HG03558 (cell line): ENCODE measurements around the gene POPDC2.
A peak's percentile ranks its signal among the peaks of the same experiment; 100 is the strongest.
"Not testable (repeated sequence)": the region's sequence is repeated elsewhere in the genome, so short reads cannot be mapped to it uniquely, and the experiment has no call there.

Experiments
- ATAC-seq: cut with Tn5 transposase; IDR thresholded peaks from one replicate; pipeline ENCODE4 v1.9.1; 2021; ENCODE audit warnings: moderate number of reproducible peaks; ENCODE audit not compliant: unreplicated experiment; ENCODE audit errors: extremely low read depth

POPDC2 gene, protein sequence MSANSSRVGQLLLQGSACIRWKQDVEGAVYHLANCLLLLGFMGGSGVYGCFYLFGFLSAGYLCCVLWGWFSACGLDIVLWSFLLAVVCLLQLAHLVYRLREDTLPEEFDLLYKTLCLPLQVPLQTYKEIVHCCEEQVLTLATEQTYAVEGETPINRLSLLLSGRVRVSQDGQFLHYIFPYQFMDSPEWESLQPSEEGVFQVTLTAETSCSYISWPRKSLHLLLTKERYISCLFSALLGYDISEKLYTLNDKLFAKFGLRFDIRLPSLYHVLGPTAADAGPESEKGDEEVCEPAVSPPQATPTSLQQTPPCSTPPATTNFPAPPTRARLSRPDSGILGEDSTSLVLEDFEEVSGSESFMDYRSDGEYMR

DNA sequence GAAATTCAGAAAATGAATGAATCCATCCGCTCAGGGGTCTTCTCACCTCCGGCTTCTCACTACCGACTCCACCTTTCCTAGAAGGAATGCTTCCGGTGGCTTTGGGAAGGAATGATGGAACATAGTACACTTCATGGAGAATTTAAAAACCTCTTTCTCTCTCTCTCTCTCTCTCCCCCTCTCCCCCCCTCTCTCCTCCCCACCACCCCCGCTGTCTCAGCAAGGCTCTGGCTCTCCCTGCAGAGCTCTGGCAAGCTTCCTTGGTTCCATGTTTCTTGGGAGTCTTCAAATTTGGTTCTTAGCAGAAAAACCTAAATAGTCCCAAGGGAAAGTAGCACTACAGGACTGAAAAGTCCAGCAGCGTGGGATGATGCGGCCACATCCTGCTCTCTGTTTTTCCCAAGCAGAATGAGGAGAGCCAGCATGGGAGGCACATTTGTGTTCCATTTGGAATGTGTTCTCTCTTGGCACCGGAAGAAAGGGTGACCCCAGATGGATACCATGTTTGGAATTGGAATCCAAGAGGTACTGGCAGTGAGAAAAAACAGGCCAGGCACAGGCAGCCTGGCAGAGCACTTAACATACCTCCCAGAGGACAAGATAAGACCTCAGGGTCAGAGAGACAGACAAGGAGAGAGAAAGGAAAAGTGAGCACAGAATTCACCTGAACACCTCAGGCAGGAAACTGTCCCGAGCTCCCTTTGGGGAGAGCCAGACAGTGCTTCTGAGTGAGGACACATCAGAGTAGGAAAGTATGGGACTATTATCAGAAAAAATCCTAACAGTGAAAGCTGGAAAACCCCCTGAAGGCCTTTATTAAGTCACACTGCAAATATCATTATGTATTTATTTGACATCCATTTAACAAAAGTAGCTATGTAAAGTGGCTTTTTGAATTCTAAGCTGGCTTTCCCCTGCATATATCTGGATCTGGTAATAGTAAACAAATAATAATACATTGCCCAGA lies at the start of gene POPDC2:
Gene POPDC2 (minus strand): TSS at position 116 of the 967 bp plus-strand sequence. CDS start 166 bp downstream, outside the sequence.
- no peak for ATAC-seq

DNA sequence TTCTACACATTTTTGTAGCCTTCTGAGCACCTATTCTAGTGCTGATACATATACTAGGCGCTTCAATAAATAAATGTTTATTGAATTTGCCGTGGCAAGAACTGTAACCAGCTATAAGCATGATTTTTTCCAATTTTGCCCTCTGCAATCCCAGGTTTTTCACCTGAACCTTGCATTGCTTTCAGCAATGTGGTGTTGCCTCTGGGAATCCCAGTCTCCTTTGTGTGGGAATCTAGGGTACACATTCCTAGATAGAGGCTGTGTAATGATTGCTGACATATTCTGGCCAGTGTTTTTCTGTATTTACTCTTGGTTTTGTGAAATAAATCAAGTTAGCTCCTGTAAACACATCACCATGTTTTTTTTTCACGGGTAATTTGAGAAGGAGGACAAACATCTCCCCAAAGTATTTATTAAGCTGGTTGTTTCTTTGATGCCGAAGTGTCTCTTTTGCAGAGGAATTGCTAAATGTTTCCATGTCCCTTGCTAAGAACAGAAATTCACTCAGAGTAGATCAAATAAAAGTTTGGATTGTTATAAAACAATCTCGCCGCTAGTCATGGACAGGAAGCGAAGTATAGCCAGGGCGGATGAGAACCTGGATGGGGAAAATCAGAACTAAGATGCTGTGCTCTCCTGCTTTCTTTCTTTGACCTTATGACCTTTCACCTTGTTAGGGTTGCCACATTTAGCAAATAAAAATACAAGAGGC lies 43.6 kb upstream of the POPDC2 start:
- ATAC-seq, result no peak

DNA sequence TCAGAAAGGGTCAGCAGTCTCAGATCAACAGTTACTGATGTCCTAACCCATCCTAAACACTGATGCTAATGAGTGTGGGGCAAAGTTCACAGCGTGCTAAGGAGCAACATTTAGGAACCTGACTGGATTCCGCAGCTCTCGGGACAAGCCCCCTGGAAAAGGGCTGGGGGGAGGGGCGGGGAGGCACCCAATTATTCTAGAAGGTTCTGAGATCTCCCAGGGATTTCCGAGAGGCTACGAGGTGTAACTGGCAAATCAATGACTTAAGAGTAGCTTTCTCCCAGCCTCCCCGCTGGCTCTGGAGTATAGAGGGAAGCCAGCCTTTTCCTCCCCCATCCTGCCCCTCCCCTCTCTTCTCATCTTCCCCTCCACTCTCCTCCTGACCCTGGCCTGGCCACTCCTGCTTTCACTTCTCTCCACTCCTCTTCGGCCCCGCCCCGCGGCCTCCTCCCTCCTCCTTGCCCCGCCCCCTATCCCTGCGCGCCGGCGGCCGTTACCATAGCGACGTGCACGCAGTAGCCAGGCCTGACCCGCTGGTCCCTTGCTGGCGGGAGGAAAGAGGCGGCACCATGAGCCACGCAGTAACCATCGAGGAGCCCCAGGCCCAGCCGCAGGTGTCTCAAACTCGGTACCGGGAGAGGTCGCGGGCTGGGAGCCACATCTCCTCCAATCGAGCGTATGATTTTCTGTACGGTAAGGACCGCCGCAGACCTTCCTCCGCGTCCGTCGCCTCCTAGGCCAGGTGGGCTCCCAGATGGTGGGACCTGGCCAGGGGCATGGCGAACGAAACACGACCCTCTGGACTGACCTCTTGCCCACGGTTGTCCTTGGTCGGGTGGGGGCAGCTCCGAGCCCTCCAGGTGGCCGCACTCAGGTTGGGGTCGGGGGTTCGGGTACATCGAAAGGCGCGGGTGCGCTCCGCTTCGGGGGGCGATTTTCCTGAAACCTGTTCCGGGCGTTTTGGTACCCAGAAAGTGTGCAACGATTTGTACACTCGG lies 42.4 kb upstream of the POPDC2 start, which contains the start of gene CFAP91:
Gene CFAP91 (plus strand): TSS at position 493 of the 998 bp plus-strand sequence. CDS start 77 bp downstream, at position 570.
- ATAC-seq, result peak; percentile 81

DNA sequence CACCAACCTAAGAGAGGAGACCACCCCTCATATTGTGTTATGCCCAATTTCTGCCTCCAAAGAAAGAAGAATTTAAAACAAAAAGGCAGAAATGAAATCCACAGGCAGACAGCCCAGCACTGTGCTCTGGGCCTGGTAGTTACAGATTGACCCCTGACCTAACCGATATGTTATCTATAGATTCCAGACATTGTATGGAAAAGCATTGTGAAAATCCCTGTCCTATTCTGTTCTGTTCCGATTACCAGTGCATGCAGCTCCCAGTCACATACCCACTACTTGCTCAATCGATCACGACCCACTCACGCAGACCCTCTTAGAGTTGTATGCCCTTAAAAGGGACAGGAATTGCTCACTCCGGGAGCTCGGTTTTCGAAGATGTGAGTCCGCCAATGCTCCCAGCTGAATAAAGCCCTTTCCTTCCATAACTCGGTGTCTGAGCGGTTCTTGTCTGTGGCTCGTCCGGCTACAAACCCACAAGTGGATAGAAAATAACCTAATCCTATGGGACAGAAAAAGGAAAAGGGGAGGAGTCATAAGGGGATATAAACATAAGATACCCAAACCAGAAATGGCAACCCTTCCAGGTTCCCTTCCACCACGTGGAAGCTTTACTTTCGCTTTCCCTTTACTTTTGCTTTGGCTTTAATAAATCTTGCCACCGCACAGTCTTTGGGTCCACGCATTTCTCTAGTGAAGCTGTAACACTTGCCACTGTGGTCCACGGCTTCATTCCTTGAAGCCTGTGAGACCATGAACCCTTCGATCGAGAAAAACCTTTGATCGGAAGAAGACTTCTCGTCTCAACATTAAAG lies 40.7 kb upstream of the POPDC2 start:
- ATAC-seq, result no peak

DNA sequence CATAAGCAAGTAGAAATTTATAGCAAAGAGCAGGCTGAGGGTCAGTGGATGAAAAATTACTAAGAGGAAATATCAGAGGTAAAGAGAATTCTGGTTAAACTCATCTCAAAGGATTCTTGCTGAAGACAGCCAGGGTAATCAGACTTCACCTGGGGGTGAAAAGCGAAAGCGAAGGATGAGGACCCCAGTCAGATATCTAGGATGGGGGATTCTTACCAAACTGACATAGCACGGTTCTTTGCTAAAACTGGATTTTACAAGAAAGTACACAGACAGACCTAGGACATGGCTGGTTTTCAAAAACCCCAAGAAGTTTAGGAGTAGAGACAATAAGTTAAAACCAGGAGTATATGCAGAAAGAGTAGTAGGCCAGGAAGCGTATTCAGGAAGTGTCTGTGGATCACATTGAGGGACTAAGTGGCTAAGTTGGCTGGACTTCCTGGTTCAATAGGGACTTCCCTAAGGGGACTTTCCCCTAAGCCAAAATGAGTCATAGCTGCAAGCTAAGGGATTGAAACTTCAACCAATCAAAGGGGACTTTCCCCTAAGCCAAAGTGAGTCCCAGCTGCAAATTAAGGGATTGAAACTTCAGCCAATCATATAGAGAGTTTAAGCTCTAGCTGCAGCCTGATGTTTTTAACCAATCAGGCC lies 40.0 kb upstream of the POPDC2 start:
- ATAC-seq, result no peak

DNA sequence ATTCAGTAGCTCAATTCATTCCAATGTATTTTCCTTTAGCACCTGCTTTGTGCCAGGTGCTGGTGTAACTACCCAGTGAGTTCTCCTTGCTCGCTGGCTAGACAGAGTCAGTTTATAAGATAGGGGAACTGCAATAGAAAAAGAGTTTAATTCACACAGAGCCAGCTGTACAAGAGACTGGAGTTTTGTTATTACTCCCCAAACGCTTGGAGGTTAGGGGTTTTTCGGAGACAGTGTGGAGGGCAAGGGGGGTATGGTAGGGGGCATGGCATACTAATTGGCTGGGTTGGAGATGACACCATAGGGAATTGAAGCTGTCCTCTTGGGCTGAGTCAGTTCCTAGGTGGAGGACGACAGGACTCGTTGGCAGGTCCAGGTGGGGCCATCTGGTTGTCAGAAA lies 37.0 kb upstream of the POPDC2 start:
- peak; percentile 53 for ATAC-seq

DNA sequence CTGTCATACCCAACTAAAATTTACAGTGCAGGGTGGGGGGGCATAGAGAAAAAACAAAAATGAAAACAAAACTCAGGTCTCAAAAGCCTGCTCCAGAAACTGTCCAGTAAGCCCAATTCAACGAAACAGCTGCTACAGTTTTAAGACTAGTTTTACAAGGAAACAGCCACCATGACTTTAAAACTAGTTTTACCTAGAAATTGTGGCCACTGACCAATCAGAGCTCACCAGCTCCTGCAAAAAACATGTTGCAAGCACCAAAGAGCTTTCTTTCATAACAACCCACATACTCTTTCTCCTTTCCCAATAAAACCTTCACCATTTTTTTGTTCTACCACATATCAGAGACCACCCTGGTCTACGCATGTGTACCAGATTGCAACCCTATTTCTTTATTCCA lies 35.1 kb upstream of the POPDC2 start:
- ATAC-seq, result no peak

DNA sequence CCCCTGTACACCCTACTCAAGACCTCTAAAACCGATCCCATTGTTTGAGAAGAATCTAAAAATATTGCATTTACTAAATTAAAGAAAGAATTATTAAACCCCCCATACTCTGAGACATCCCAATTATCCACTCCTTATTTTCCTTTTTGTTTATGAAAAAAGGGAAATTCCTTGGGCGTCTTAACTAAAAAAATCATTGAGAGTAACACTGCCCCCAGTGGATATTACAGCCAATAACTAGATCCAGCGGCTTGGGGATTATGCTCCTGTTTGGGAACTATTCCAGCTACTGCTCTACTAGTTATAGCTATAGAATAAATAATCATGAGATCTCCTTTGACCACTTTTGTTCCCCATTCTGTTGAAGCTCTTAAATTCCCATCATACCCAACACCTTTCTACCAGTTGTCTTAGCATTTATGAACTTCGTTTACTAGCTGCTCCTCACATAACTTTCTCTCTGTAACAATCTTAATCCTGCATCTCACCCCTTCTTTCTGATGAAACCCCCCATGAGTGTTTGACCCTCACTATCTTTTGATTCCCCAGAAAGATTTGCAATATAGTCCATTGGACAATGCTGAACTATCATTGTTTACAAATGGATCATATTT lies 29.8 kb upstream of the POPDC2 start:
- ATAC-seq, result no peak

DNA sequence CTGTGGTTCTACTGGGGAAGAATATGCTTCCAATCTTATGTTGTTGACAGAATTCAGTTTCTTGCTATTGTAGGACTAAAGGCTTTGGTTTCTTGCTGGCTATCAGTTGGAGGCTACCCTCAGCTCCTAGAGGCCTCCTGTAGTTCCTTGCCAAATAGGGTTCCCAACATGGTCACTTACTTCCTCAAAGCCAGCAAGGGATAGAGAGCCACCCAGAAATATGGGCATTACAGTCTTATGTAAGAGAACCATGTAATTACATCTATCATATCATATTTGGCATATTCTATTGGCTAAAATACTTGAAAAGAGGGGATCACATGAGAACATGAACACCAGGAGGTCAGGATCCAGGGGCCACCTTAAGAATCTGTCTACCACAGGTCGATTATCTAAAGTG lies 23.0 kb upstream of the POPDC2 start:
- no peak for ATAC-seq

DNA sequence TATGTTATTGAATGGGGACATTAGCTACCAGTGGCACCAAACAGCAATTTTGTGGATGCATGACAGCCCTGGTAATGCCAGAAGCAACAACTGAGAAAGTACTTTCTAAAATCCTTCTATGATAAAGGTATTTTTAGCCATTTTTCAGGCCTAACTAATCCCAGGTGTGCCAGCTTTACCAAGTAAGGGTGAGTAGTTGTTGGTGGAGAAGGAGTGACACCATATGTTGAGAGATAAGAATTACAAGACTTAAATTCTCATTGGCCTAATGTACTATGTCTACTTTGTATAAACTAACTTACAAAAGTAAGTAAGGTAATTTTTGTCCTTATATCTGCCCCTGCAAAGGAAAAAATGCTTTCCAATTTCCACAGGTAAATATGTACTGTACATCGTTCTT lies 20.9 kb upstream of the POPDC2 start:
- ATAC-seq, result no peak

DNA sequence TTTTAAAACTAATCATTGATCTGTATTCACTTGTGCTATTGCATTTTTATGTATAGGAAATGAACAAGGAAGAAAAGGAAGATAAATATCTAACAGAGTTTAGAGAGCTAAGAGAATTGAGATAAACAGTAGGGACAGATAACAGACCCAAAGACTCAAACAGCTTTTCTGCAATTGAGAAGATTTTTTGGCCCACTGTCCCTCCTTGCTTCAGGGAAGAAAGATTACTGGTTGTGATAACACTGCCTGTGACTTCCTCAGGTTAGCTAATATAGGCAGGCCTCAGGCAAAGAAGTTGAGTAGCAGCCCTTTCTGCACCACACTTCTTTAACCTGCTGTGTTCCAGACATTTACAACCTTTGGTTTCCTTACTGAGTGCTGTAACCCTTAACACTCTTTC lies 19.5 kb upstream of the POPDC2 start:
- no peak for ATAC-seq

DNA sequence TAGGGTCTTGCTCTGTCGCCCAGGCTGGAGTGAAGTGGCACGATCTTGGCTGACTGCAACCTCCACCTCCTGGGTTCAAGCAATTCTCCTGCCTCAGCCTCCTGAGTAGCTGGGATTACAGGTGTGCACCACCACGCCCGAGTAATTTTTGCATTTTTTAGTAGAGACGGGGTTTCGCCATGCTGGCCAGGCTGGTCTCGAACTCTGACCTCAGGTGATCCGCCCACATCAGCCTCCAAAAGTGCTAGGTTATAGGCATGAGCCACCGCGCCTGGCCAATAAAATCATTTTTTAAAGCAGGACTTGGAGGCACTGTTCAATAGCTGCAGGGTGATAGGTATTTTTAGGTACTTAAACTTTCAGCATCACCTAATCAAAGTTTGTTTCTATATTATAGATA lies 17.8 kb upstream of the POPDC2 start:
- ATAC-seq, result not testable (repeated sequence)

DNA sequence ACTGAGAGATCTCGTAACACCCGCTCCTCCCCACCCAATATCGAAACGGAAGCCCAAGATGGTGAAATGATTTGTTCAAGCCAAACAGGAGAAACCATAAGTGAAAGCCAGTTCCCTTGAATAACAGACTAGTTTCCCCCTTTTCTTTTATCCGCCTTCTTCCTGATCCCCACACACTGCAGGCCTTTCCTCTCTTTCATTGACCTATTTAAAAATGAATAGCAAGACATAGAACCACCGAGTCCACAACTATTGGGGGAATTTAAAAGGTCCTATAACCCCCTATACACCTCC lies 17.2 kb upstream of the POPDC2 start:
- no peak for ATAC-seq

DNA sequence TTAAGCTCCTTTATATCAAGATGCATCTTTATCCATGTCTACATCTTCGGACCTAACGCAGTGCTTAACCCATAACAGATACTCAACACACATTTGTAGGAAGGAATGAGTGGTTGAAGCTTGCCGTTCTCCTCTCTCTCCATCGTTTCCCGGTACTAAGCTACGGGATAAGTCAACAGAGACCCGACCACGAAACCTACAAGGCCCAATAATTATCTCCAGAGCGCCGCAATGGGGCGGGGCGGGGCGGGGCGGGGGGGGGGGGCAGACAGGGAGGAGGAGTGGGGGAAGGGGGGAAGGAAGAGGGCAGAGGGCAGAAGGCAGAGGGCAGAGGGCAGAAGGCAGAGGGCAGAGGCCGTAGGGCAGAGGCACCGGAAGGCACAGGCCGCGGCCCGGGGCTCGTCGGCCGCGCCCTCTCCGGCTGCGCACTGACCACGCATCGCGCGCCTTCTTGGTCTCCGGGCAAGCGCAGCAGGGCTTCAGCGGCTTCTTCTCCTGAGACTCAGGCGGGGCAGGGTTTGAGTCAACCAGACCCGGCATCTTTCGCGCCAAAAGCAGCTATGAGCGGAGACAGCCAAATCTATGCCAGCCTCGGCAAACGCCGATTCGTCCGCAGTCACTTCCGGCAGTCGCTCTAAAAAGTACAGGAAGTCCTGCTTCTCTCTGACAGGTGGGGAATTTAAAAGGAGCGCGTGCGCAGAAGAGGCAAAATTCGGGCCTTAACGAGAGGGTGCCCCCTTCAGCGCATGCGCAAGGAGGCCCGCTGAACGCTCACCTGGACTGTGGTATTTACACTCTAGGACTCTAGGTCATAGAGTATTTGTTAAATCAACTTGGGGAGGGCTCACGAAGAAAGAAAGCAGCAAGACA lies 16.6 kb upstream of the POPDC2 start, which contains the start of gene COX17:
Gene COX17 (minus strand): TSS at position 636 of the 870 bp plus-strand sequence. CDS start 96 bp downstream, at position 540.
- peak; percentile 81 for ATAC-seq

DNA sequence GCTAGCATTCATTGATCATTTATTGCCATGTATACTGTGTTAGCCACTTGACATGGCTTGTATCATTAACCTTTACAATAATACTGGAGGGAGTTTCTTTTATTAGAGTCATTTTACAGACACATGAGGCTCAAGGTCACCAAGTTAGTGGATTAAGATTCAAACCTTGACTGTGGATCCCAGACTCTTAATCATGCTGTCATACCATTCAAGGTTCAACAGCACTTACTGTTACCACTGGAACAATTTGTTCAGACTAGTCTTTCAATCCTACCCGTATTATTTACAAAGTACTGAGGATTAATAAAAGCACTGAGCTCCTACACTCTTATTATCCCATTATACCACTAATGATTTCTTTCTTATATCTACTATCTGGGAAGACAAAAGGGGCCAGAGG lies 15.6 kb upstream of the POPDC2 start:
- ATAC-seq, result no peak

DNA sequence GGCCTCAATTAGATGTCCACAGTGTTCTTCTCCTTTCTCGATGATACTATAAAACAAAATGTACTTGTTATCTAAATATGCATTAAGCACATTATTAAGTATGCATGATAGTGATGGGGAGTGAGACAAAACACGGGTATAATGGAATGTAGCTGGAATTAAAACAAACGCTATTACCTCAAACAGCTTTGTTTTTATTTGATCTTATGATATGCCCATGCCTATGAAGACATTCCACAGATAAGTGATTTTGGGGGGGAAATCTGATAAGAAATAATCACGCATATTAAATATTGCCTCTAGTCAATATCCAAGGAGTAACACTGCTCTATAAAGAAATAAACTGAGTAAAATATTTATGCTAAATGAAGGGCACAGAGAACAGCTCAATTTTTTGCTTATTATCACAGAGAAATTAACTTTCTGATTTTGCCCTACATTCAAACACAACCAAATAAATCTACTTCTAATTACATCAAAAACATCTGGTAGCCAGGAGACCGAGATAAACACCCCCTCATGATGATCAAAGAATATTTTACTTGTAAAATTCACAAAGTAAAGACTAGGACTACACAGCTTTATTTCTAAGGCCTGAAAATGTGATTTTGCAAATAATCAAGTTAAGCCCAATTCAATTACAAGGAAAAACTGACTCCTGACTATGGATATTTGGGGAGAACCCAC lies 14.9 kb upstream of the POPDC2 start:
- no peak for ATAC-seq
